ENCODE results near the gene IFNGR2.
"Not testable (repeated sequence)": the region's sequence is repeated elsewhere in the genome, so short reads cannot be mapped to it uniquely, and the experiment has no call there.

- not testable (repeated sequence) for TF ChIP-seq CTCF (IDR thresholded peaks at IDR 0.05); POLR2AphosphoS5 (IDR thresholded peaks at IDR 0.05; ENCODE audit: low read depth, low read length); REST (IDR thresholded peaks at IDR 0.05; ENCODE audit: insufficient read depth in 1 of 2, low read depth in 2 of 2, low read length in 1 of 2); SIN3A (IDR thresholded peaks at IDR 0.05; ENCODE audit: borderline replicate concordance, insufficient read depth, low read depth, low read length); TCF7L2 (IDR thresholded peaks at IDR 0.05; ENCODE audit: low read depth, low read length)
Measured at GRCh38 chr21:33381381-33381780, 21.8 kb upstream of the IFNGR2 start.
